Measurements from ENCODE around the gene FRRS1L. TPM values are rescaled to one million over a fixed set of nuclear protein-coding genes. Genes with fewer than 3 reads are reported as not detected.

The FRRS1L gene
- polyA plus RNA-seq, 3 donors from 2014 or later = not detected

- Mint-ChIP-seq H3K27me3 (ENCODE audit: low read depth in 3 of 3) (no peaks in the 10 kb centered on the region), H3K9me3 (peaks cover 0 to 2% (median 0%) of the 10 kb centered on the region in 6 donors), H3K4me3 (peak overlapping the region in 1 of 5 donors; percentile 41), H3K36me3 (peaks cover 15 to 16% (median 16%) of the 10 kb centered on the region in 3 donors), H3K27ac (peak overlapping the region in 5 of 6 donors; percentile 60 to 86 (median 79)), H3K4me1 (peaks cover 35 to 73% of the 10 kb centered on the region in 2 donors)
- no peak for DNase-seq
Measured at GRCh38 chr9:109100543-109101201, 66.4 kb downstream of the FRRS1L start.

DNA sequence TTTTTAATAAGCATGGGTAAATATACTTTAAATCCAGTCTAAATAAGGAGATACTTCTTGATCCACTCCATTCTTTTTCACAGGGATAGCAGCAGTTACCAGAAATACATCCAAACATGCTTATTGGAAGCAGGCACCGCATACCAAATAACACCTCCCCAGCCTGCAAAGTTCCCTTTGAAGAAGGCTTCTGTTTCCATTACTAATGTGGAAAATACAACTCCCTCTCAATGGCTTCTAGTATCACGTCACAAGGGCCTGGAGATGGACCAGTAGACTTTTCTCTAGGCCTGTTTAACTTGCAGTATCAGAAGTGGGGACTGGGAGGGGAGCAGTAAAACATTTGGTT is 68.1 kb downstream of the FRRS1L start:
- peaks cover 10 to 21% (median 10%) of the 10 kb centered on the region in 3 donors for H3K36me3 Mint-ChIP-seq
- H3K4me1 Mint-ChIP-seq = peaks cover 36 to 90% of the 10 kb centered on the region in 2 donors
- DNase-seq = no peak
- no peak overlapping the region for H3K4me3 Mint-ChIP-seq
- peaks cover 0 to 2% (median 0%) of the 10 kb centered on the region in 6 donors for H3K9me3 Mint-ChIP-seq
- no peaks in the 10 kb centered on the region for H3K27me3 Mint-ChIP-seq (ENCODE audit: low read depth in 3 of 3)
- peak overlapping the region in 1 of 6 donors; percentile 39 for H3K27ac Mint-ChIP-seq

- peaks cover 7 to 21% (median 8%) of the 10 kb centered on the region in 3 donors for H3K36me3 Mint-ChIP-seq
- H3K4me1 Mint-ChIP-seq = peaks cover 35 to 90% of the 10 kb centered on the region in 2 donors
- no peak for DNase-seq
- H3K9me3 Mint-ChIP-seq = peaks cover 0 to 2% (median 0%) of the 10 kb centered on the region in 6 donors
- no peak overlapping the region for H3K4me3 Mint-ChIP-seq
- peak overlapping the region in 1 of 6 donors; percentile 41 for H3K27ac Mint-ChIP-seq
- no peaks in the 10 kb centered on the region for H3K27me3 Mint-ChIP-seq (ENCODE audit: low read depth in 3 of 3)
Measured at GRCh38 chr9:109098171-109098959, 68.7 kb downstream of the FRRS1L start.

GRCh38 chr9:109097146-109097545 is 69.9 kb downstream of the FRRS1L start:
- Mint-ChIP-seq H3K4me1 (peaks cover 29 to 87% of the 10 kb centered on the region in 2 donors), H3K9me3 (no peaks in the 10 kb centered on the region), H3K4me3 (no peak overlapping the region), H3K27ac (no peak overlapping the region), H3K27me3 (ENCODE audit: low read depth in 3 of 3) (no peaks in the 10 kb centered on the region), H3K36me3 (peaks cover 4 to 17% (median 6%) of the 10 kb centered on the region in 3 donors)
- DNase-seq = no peak

DNA sequence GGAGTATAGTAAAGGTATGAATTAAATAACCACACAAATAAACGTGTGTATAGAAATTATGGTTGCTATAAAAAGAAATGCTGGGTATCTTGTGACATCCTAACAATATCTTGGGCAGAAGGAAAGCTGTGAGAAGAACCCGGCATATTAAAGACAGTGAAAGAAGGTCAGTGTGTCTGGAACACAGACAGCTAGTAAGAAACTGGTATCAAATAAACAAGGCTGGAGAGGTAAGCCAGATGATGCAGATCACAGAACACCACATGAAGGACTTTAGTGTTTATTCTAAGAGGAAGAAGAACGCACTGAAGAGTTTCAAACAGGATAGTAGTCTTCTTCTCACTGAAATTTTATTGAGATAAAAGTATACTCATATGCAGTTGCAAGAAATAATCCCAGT is 71.7 kb downstream of the FRRS1L start:
- no peak for DNase-seq
- Mint-ChIP-seq H3K27me3 (ENCODE audit: low read depth in 3 of 3) (no peaks in the 10 kb centered on the region), H3K4me3 (no peak overlapping the region), H3K36me3 (peaks cover 7 to 17% (median 12%) of the 10 kb centered on the region in 3 donors), H3K9me3 (no peaks in the 10 kb centered on the region), H3K4me1 (peaks cover 15 to 76% of the 10 kb centered on the region in 2 donors), H3K27ac (no peak overlapping the region)

DNA sequence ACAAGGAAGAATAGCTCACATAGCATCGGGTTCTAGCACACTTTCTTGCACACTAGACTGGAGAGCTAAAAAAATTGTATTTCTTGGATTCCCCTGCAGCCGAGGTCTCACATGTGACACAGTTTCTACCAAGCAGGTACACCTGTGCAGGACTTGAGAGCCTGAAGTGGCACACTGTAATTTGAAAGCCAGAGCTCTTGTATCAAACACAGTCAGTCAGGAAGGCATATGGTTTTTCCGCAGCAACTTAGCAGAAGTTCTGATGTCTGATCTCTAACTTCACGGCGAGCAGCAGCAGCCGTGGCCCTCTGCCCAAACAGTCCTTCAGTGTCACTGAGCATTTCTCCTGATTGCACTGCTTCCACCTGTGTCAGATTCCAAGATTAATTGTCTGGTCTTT is 72.8 kb downstream of the FRRS1L start:
- H3K9me3 Mint-ChIP-seq = no peaks in the 10 kb centered on the region
- DNase-seq = no peak
- H3K4me1 Mint-ChIP-seq = peaks cover 13 to 68% of the 10 kb centered on the region in 2 donors
- H3K27ac Mint-ChIP-seq = no peak overlapping the region
- peaks cover 7 to 17% (median 12%) of the 10 kb centered on the region in 3 donors for H3K36me3 Mint-ChIP-seq
- H3K27me3 Mint-ChIP-seq (ENCODE audit: low read depth in 3 of 3) = no peaks in the 10 kb centered on the region
- no peak overlapping the region for H3K4me3 Mint-ChIP-seq

DNA sequence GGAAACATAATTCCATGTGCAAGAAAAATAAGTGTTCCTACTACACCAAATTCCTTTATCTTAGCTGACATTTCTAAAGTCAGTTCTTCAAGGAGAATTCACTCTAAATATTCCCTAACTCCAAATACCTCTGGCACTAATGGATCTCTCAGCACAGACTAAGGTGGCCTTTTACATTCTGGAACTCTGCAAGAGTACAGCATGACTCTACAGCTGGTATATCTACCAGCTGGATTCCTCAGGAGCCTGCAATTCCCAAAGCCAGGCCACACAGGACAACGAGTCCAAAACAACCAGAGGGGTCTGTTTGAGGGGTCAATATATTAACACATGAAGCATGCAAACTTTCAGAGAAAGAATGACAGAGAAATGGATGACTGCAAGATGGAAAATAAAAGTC is 74.5 kb downstream of the FRRS1L start:
- no peak for DNase-seq
- Mint-ChIP-seq H3K9me3 (no peaks in the 10 kb centered on the region), H3K4me3 (no peak overlapping the region), H3K27me3 (ENCODE audit: low read depth in 3 of 3) (peaks cover 0 to 2% (median 0%) of the 10 kb centered on the region in 3 donors), H3K27ac (no peak overlapping the region), H3K4me1 (peaks cover 5 to 51% of the 10 kb centered on the region in 2 donors), H3K36me3 (peaks cover 7 to 17% (median 16%) of the 10 kb centered on the region in 3 donors)

GRCh38 chr9:109092051-109092580 is 74.9 kb downstream of the FRRS1L start:
- H3K36me3 Mint-ChIP-seq = peaks cover 7 to 17% (median 16%) of the 10 kb centered on the region in 3 donors
- no peak overlapping the region for H3K4me3 Mint-ChIP-seq
- no peaks in the 10 kb centered on the region for H3K9me3 Mint-ChIP-seq
- peak overlapping the region in 1 of 6 donors; percentile 78 for H3K27ac Mint-ChIP-seq
- H3K4me1 Mint-ChIP-seq = peaks cover 5 to 48% of the 10 kb centered on the region in 2 donors
- peaks cover 0 to 2% (median 0%) of the 10 kb centered on the region in 3 donors for H3K27me3 Mint-ChIP-seq (ENCODE audit: low read depth in 3 of 3)
- DNase-seq = no peak

GRCh38 chr9:109088221-109088620 is 78.8 kb downstream of the FRRS1L start:
- Mint-ChIP-seq H3K4me1 (peaks cover 0 to 13% of the 10 kb centered on the region in 2 donors), H3K9me3 (no peaks in the 10 kb centered on the region), H3K27me3 (ENCODE audit: low read depth in 3 of 3) (peaks cover 0 to 2% (median 0%) of the 10 kb centered on the region in 3 donors), H3K4me3 (no peak overlapping the region), H3K27ac (no peak overlapping the region), H3K36me3 (peaks cover 10 to 32% (median 15%) of the 10 kb centered on the region in 3 donors)
- DNase-seq = no peak

DNA sequence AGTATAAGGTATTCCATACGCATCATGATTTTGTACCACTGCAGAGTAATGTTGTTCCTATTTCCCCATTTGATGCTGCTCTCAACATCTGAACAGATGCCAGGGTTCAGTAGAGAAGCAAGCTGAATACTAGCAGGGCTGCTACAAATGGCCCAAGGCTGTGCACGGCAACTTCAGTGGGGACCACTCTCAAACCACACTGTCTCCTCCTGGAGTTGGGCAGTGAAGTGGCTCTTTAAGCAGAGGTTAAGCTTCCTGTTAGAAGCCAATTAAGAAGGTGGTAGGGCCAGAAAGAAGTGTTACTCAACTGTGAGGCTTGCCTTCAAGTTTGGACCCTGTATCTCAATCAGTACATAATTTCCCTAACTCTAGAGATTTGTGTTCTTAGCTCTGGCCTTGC is 79.3 kb downstream of the FRRS1L start:
- DNase-seq = no peak
- Mint-ChIP-seq H3K4me1 (peaks cover 0 to 9% of the 10 kb centered on the region in 2 donors), H3K9me3 (no peaks in the 10 kb centered on the region), H3K27ac (peak overlapping the region in 1 of 6 donors; percentile 26), H3K4me3 (no peak overlapping the region), H3K27me3 (ENCODE audit: low read depth in 3 of 3) (peaks cover 0 to 2% (median 0%) of the 10 kb centered on the region in 3 donors), H3K36me3 (peaks cover 11 to 32% (median 16%) of the 10 kb centered on the region in 3 donors)

DNA sequence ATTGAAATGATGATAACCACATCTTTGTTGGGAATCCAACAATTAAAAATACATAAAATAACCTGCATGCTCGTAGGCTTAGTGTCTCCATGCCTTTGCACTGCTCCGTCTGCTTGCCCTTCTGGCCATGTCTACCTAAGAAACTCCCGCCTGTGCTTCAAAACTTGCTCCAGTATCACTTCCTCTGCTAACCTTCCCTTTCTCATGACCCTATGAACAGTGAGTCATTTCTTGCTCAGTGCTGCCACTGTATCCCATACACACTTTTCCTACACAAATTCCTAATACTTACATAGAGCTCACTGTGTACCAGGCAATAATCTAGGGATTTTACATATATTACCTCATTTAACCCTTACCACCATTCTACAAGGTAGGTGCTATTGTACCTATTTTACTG is 80.8 kb downstream of the FRRS1L start:
- H3K4me3 Mint-ChIP-seq = no peak overlapping the region
- peaks cover 0 to 2% (median 0%) of the 10 kb centered on the region in 3 donors for H3K27me3 Mint-ChIP-seq (ENCODE audit: low read depth in 3 of 3)
- no peaks in the 10 kb centered on the region for H3K4me1 Mint-ChIP-seq
- H3K9me3 Mint-ChIP-seq = no peaks in the 10 kb centered on the region
- peak overlapping the region in 1 of 6 donors; percentile 4 for H3K27ac Mint-ChIP-seq
- DNase-seq = no peak
- H3K36me3 Mint-ChIP-seq = peaks cover 7 to 28% (median 15%) of the 10 kb centered on the region in 3 donors

GRCh38 chr9:109085510-109085909 is 81.5 kb downstream of the FRRS1L start:
- H3K27ac Mint-ChIP-seq = no peak overlapping the region
- H3K9me3 Mint-ChIP-seq = no peaks in the 10 kb centered on the region
- no peak overlapping the region for H3K4me3 Mint-ChIP-seq
- H3K27me3 Mint-ChIP-seq (ENCODE audit: low read depth in 3 of 3) = peaks cover 0 to 2% (median 0%) of the 10 kb centered on the region in 3 donors
- no peaks in the 10 kb centered on the region for H3K4me1 Mint-ChIP-seq
- peaks cover 7 to 25% (median 15%) of the 10 kb centered on the region in 3 donors for H3K36me3 Mint-ChIP-seq
- DNase-seq = no peak

- Mint-ChIP-seq H3K36me3 (peaks cover 15 to 36% (median 17%) of the 10 kb centered on the region in 3 donors), H3K4me1 (no peaks in the 10 kb centered on the region), H3K9me3 (no peaks in the 10 kb centered on the region), H3K4me3 (no peak overlapping the region), H3K27me3 (ENCODE audit: low read depth in 3 of 3) (peaks cover 0 to 2% (median 0%) of the 10 kb centered on the region in 3 donors), H3K27ac (no peak overlapping the region)
- DNase-seq = no peak
Measured at GRCh38 chr9:109083813-109084405, 83.1 kb downstream of the FRRS1L start.
